Neural cell (in vitro differentiated cells): ENCODE data around the gene NOX4. TPM values are rescaled to one million over a fixed set of nuclear protein-coding genes. Genes with fewer than 3 reads are reported as not detected.

Experiments
- H2AFZ ChIP-seq: fragments of 200-600, 300-800 bp; sonication (generic), shearing (Covaris generic); 2 replicates; pipeline ENCODE4 v1.6.0; 2014; ENCODE audit warnings: low read depth, mild to moderate bottlenecking, antibody characterized with exemption, low read length, moderate library complexity
- H3F3A ChIP-seq: fragments of 200-600 bp; shearing (Covaris generic); 2 replicates; pipeline ENCODE4 v1.6.1; 2016; ENCODE audit warnings: mild to moderate bottlenecking, moderate library complexity, mixed read lengths, antibody characterized with exemption, low read length; ENCODE audit not compliant: insufficient read depth, poor library complexity, severe bottlenecking
- H3K27ac ChIP-seq: fragments of 200-600, 300-800 bp; sonication (generic), shearing (Covaris generic); 2 replicates; pipeline ENCODE4 v1.5.1; 2014; ENCODE audit warnings: mild to moderate bottlenecking, low read length, moderate library complexity
- H3K27me3 ChIP-seq: fragments of 300-800, 200-600 bp; sonication (generic), shearing (Covaris generic); 2 replicates; pipeline ENCODE4 v1.6.0; 2014; ENCODE audit warnings: mild to moderate bottlenecking, low read depth, low read length, moderate library complexity; ENCODE audit not compliant: insufficient read depth
- H3K36me3 ChIP-seq: fragments of 300-800, 200-600 bp; sonication (generic), shearing (Covaris generic); 2 replicates; pipeline ENCODE4 v1.5.1; 2014; ENCODE audit warnings: mild to moderate bottlenecking, antibody characterized with exemption, low read length, moderate library complexity; ENCODE audit not compliant: insufficient read depth
- H3K4me2 ChIP-seq: fragments of 300-800, 200-600 bp; sonication (generic), shearing (Covaris generic); 2 replicates; pipeline ENCODE4 v1.6.0; 2014; ENCODE audit warnings: mild to moderate bottlenecking, low read length
- H3K4me3 ChIP-seq: fragments of 300-800, 200-600 bp; sonication (generic), shearing (Covaris generic); 2 replicates; pipeline ENCODE4 v1.5.1; 2014; ENCODE audit warnings: mild to moderate bottlenecking, low read length, moderate library complexity
- H3K79me2 ChIP-seq: fragments of 200-600 bp; shearing (Covaris generic); replicated peaks from 2 replicates; pipeline ENCODE4 v1.6.0; 2014; ENCODE audit warnings: mild to moderate bottlenecking, low read length, moderate library complexity; ENCODE audit not compliant: insufficient read depth
- H3K9ac ChIP-seq: fragments of 300-800, 200-600 bp; sonication (generic), shearing (Covaris generic); 2 replicates; pipeline ENCODE4 v1.6.1; 2016; ENCODE audit warnings: mild to moderate bottlenecking, low read length, mixed read lengths
- H3K9me2 ChIP-seq: fragments of 200-600 bp; shearing (Covaris generic); 2 replicates; pipeline ENCODE4 v1.6.1; 2016; ENCODE audit warnings: mild to moderate bottlenecking, low read length, mixed read lengths; ENCODE audit not compliant: insufficient read depth
- H3K9me3 ChIP-seq: fragments of 200-600, 300-800 bp; sonication (generic), shearing (Covaris generic); 2 replicates; pipeline ENCODE4 v1.6.1; 2016; ENCODE audit warnings: mild to moderate bottlenecking, mixed run types, low read length, moderate library complexity, mixed read lengths
- H4K20me1 ChIP-seq: fragments of 200-600 bp; shearing (Covaris generic); 2 replicates; pipeline ENCODE4 v1.6.1; 2016; ENCODE audit warnings: mild to moderate bottlenecking, mixed run types; ENCODE audit not compliant: insufficient read depth
- CTCF ChIP-seq: fragments of 450-650 bp; IDR thresholded peaks from 2 replicates; pipeline ENCODE4 v1.5.1; 2014; ENCODE audit warnings: antibody characterized with exemption, mild to moderate bottlenecking, moderate library complexity; ENCODE audit not compliant: poor library complexity, severe bottlenecking
- EP300 ChIP-seq: fragments of 450-650 bp; conservative IDR thresholded peaks from 2 replicates; pipeline ENCODE4 v1.6.1; 2014; ENCODE audit warnings: antibody characterized with exemption, mild to moderate bottlenecking, moderate library complexity; ENCODE audit not compliant: poor library complexity, severe bottlenecking
- EZH2 ChIP-seq: fragments of 200-600, 300-800 bp; shearing (Covaris generic), sonication (generic); IDR thresholded peaks from 2 replicates; pipeline ENCODE4 v1.6.1; 2014; ENCODE audit warnings: antibody characterized with exemption, low read length, borderline replicate concordance, mild to moderate bottlenecking; ENCODE audit not compliant: insufficient read depth, poor library complexity, severe bottlenecking
- MXI1 ChIP-seq: fragments of 450-650 bp; conservative IDR thresholded peaks from 2 replicates; pipeline ENCODE4 v1.6.1; 2014; ENCODE audit warnings: antibody characterized with exemption, mild to moderate bottlenecking; ENCODE audit not compliant: poor library complexity, severe bottlenecking
- POLR2AphosphoS5 ChIP-seq: IDR thresholded peaks from 2 replicates; pipeline ENCODE4 v1.6.1; 2012
- RAD21 ChIP-seq: fragments of 450-650 bp; conservative IDR thresholded peaks from 2 replicates; pipeline ENCODE4 v1.6.1; 2014; ENCODE audit warnings: antibody characterized with exemption, mild to moderate bottlenecking, moderate library complexity
- REST ChIP-seq: IDR thresholded peaks from 2 replicates; pipeline ENCODE4 v1.6.1; 2012; ENCODE audit warnings: borderline replicate concordance
- SMC3 ChIP-seq: fragments of 450-650 bp; conservative IDR thresholded peaks from 2 replicates; pipeline ENCODE4 v1.6.1; 2014; ENCODE audit warnings: antibody characterized with exemption, mild to moderate bottlenecking, moderate library complexity; ENCODE audit not compliant: poor library complexity
- TAF1 ChIP-seq: IDR thresholded peaks from 2 replicates; pipeline ENCODE4 v1.6.1; 2012; ENCODE audit warnings: low read depth
- polyA plus RNA-seq: library from polyadenylated mRNA; depleted of rRNA; stranded (reverse); fragments of >200 nt; gene quantifications from 2 replicates; pipeline ENCODE4 v1.2.3, GENCODE V29; 2014

NOX4 gene
- polyA plus RNA-seq, 1 donor from 2014 or later = 0.71 TPM

GRCh38 chr11:89529626-89530380, 38.6 kb upstream of the NOX4 start:
- H3K9me3 ChIP-seq = no peaks in the 10 kb centered on the region
- no peak overlapping the region for H3K4me3 ChIP-seq
- no peaks in the 10 kb centered on the region for H3K79me2 ChIP-seq
- H3K4me2 ChIP-seq = no peak overlapping the region
- no peak overlapping the region for H3K9ac ChIP-seq
- H2AFZ ChIP-seq = no peak overlapping the region
- H3K27me3 ChIP-seq = no peaks in the 10 kb centered on the region
- no peaks in the 10 kb centered on the region for H3F3A ChIP-seq
- no peak overlapping the region for H3K27ac ChIP-seq
- H4K20me1 ChIP-seq = no peaks in the 10 kb centered on the region
- no peaks in the 10 kb centered on the region for H3K9me2 ChIP-seq
- H3K36me3 ChIP-seq = no peaks in the 10 kb centered on the region
- TF ChIP-seq SMC3 = no peak

- Histone ChIP-seq H3K4me2 (no peak overlapping the region), H3K9me2 (no peaks in the 10 kb centered on the region), H3K27me3 (no peaks in the 10 kb centered on the region), H3K4me3 (no peak overlapping the region), H3F3A (no peaks in the 10 kb centered on the region), H2AFZ (no peak overlapping the region), H3K36me3 (no peaks in the 10 kb centered on the region), H3K9ac (no peak overlapping the region), H3K79me2 (no peaks in the 10 kb centered on the region), H3K27ac (no peak overlapping the region), H3K9me3 (no peaks in the 10 kb centered on the region), H4K20me1 (no peaks in the 10 kb centered on the region)
- no peak for TF ChIP-seq CTCF
- TF ChIP-seq SMC3 = no peak
- no peak for TF ChIP-seq POLR2AphosphoS5
- TF ChIP-seq RAD21 = no peak
- TF ChIP-seq REST = no peak
- TF ChIP-seq EZH2 = no peak
- TF ChIP-seq EP300 = no peak
- TF ChIP-seq MXI1 = no peak
- no peak for TF ChIP-seq TAF1
Observed at GRCh38 chr11:89521792-89522191, 30.6 kb upstream of the NOX4 start.

GRCh38 chr11:89521294-89521693, 30.1 kb upstream of the NOX4 start:
- no peak overlapping the region for H3K4me2 ChIP-seq
- no peaks in the 10 kb centered on the region for H3K27me3 ChIP-seq
- H3K79me2 ChIP-seq = no peaks in the 10 kb centered on the region
- no peaks in the 10 kb centered on the region for H3K9me3 ChIP-seq
- TF ChIP-seq TAF1 (no peak), MXI1 (no peak), SMC3 (no peak), EZH2 (no peak), REST (no peak), RAD21 (no peak), POLR2AphosphoS5 (no peak), CTCF (no peak), EP300 (no peak)
- H4K20me1 ChIP-seq = no peaks in the 10 kb centered on the region
- no peaks in the 10 kb centered on the region for H3K36me3 ChIP-seq
- no peak overlapping the region for H2AFZ ChIP-seq
- H3K9me2 ChIP-seq = no peaks in the 10 kb centered on the region
- H3F3A ChIP-seq = no peaks in the 10 kb centered on the region
- H3K27ac ChIP-seq = no peak overlapping the region
- no peak overlapping the region for H3K4me3 ChIP-seq
- no peak overlapping the region for H3K9ac ChIP-seq
